H9 (cell line): ENCODE data around the gene CEP162. TPM values are rescaled to one million over a fixed set of nuclear protein-coding genes. Genes with fewer than 3 reads are reported as not detected.

Experiments
- DNase-seq: peaks from one replicate; pipeline ENCODE4 v3.0.0-alpha.2; 2017
- H2AFZ ChIP-seq: one replicate; pipeline ENCODE4 v1.6.1; 2013; ENCODE audit warnings: mild to moderate bottlenecking, low read length, control low read depth, moderate library complexity
- H2AK5ac ChIP-seq: 2 replicates; pipeline ENCODE4 v1.6.1; 2013; ENCODE audit warnings: low read length, control low read depth, mixed read lengths; ENCODE audit not compliant: insufficient read length
- H2BK120ac ChIP-seq: one replicate; pipeline ENCODE4 v1.6.1; 2013; ENCODE audit warnings: low read depth, mild to moderate bottlenecking, low read length, control low read depth, inconsistent platforms; ENCODE audit not compliant: poor library complexity, severe bottlenecking
- H2BK12ac ChIP-seq: 2 replicates; pipeline ENCODE4 v1.6.1; 2013; ENCODE audit warnings: low read length, control low read depth, mixed read lengths, low read depth; ENCODE audit not compliant: insufficient read length
- H2BK15ac ChIP-seq: 2 replicates; pipeline ENCODE4 v1.6.1; 2013; ENCODE audit warnings: low read depth, low read length, control low read depth
- H2BK20ac ChIP-seq: one replicate; pipeline ENCODE4 v1.6.1; 2013; ENCODE audit warnings: low read depth, mild to moderate bottlenecking, low read length, control low read depth, inconsistent platforms; ENCODE audit not compliant: poor library complexity, severe bottlenecking
- H2BK5ac ChIP-seq: 2 replicates; pipeline ENCODE4 v1.6.1; 2013; ENCODE audit warnings: low read length, control low read depth, mixed read lengths; ENCODE audit not compliant: insufficient read length
- H3K14ac ChIP-seq: 2 replicates; pipeline ENCODE4 v1.6.1; 2013; ENCODE audit warnings: low read length, control low read depth; ENCODE audit not compliant: insufficient read depth
- H3K18ac ChIP-seq: 2 replicates; pipeline ENCODE4 v1.6.1; 2013; ENCODE audit warnings: low read depth, mild to moderate bottlenecking, mixed read lengths, low read length, control low read depth; ENCODE audit not compliant: insufficient read length
- H3K23ac ChIP-seq: 2 replicates; pipeline ENCODE4 v1.6.1; 2013; ENCODE audit warnings: low read length, control low read depth, mixed read lengths, low read depth; ENCODE audit not compliant: insufficient read length
- H3K23me2 ChIP-seq: 2 replicates; pipeline ENCODE4 v1.6.1; 2013; ENCODE audit warnings: low read depth, mild to moderate bottlenecking, mixed read lengths, low read length, control low read depth; ENCODE audit not compliant: insufficient read length, poor library complexity, severe bottlenecking
- H3K27ac ChIP-seq: 2 replicates; pipeline ENCODE4 v1.5.1; 2013; ENCODE audit warnings: low read length, control low read depth, mixed read lengths, low read depth; ENCODE audit not compliant: insufficient read length
- H3K27me3 ChIP-seq: 2 replicates; pipeline ENCODE4 v1.6.1; 2013; ENCODE audit warnings: low read length, control low read depth, inconsistent platforms; ENCODE audit not compliant: insufficient read depth
- H3K4ac ChIP-seq: 2 replicates; pipeline ENCODE4 v1.6.1; 2013; ENCODE audit warnings: low read depth, mild to moderate bottlenecking, control low read depth, inconsistent platforms, low read length, moderate library complexity
- H3K4me1 ChIP-seq: 2 replicates; pipeline ENCODE4 v1.6.1; 2013; ENCODE audit warnings: low read length, control low read depth, inconsistent platforms; ENCODE audit not compliant: insufficient read depth
- H3K4me2 ChIP-seq: 2 replicates; pipeline ENCODE4 v1.6.1; 2013; ENCODE audit warnings: low read length, control low read depth, mixed read lengths; ENCODE audit not compliant: insufficient read length, insufficient read depth
- H3K56ac ChIP-seq: 2 replicates; pipeline ENCODE4 v1.6.1; 2013; ENCODE audit warnings: low read depth, mild to moderate bottlenecking, mixed read lengths, low read length, control low read depth; ENCODE audit not compliant: insufficient read length
- H3K79me1 ChIP-seq: 2 replicates; pipeline ENCODE4 v1.6.1; 2013; ENCODE audit warnings: low read depth, mild to moderate bottlenecking, moderate library complexity, low read length, control low read depth, inconsistent platforms; ENCODE audit not compliant: insufficient read depth, poor library complexity, severe bottlenecking
- H3K79me2 ChIP-seq: 2 replicates; pipeline ENCODE4 v1.6.1; 2013; ENCODE audit warnings: low read length, control low read depth, inconsistent platforms; ENCODE audit not compliant: insufficient read depth
- H3K9ac ChIP-seq: 2 replicates; pipeline ENCODE4 v1.6.1; 2013; ENCODE audit warnings: low read length, control low read depth, mixed read lengths; ENCODE audit not compliant: insufficient read length; ENCODE audit errors: extremely low read depth
- H3K9me3 ChIP-seq: one replicate; pipeline ENCODE4 v1.6.1; 2013; ENCODE audit warnings: low read depth, low read length, inconsistent platforms; ENCODE audit not compliant: control insufficient read depth
- H3T11ph ChIP-seq: one replicate; pipeline ENCODE4 v1.6.1; 2013; ENCODE audit warnings: mild to moderate bottlenecking, low read length, control low read depth, inconsistent platforms
- H4K20me1 ChIP-seq: one replicate; pipeline ENCODE4 v1.6.1; 2013; ENCODE audit not compliant: control insufficient read depth, insufficient read length, insufficient read depth
- H4K5ac ChIP-seq: 2 replicates; pipeline ENCODE4 v1.6.1; 2013; ENCODE audit warnings: low read depth, mild to moderate bottlenecking, mixed read lengths, low read length, control low read depth; ENCODE audit not compliant: insufficient read length
- H4K8ac ChIP-seq: replicated peaks from 2 replicates; pipeline ENCODE4 v1.6.1; 2013; ENCODE audit warnings: low read length, control low read depth, mixed read lengths, low read depth; ENCODE audit not compliant: insufficient read length
- H4K91ac ChIP-seq: 2 replicates; pipeline ENCODE4 v1.6.1; 2013; ENCODE audit warnings: low read depth, mild to moderate bottlenecking, moderate library complexity, mixed read lengths, low read length, control low read depth; ENCODE audit not compliant: insufficient read length
- H3K27ac Mint-ChIP-seq, 3 experiments: 2 replicates in 2 of 3; 3 replicates in 1 of 3; pipeline ENCODE4 v1.8.0; 2020 to 2021; ENCODE audit warnings: mixed read lengths in 3 of 3, mild to moderate bottlenecking in 1 of 3, moderate library complexity in 1 of 3
- H3K27me3 Mint-ChIP-seq: 2 replicates; pipeline ENCODE4 v1.8.0; 2021; ENCODE audit warnings: low read depth, mild to moderate bottlenecking, moderate library complexity, mixed read lengths
- H3K36me3 Mint-ChIP-seq, 3 experiments: 2 replicates in 2 of 3; 3 replicates in 1 of 3; pipeline ENCODE4 v1.8.0; 2020 to 2021; ENCODE audit warnings: low read depth in 3 of 3, mixed read lengths in 3 of 3; ENCODE audit not compliant: insufficient read depth in 1 of 3
- H3K4me1 Mint-ChIP-seq, 2 experiments: 2 replicates each; pipeline ENCODE4 v1.8.0; 2020; ENCODE audit warnings: mixed read lengths in 2 of 2
- H3K4me3 Mint-ChIP-seq, 2 experiments: 2 replicates in 1 of 2; 3 replicates in 1 of 2; pipeline ENCODE4 v1.8.0; 2020 to 2021; ENCODE audit warnings: mild to moderate bottlenecking in 2 of 2, mixed read lengths in 2 of 2, moderate library complexity in 1 of 2
- H3K9me3 Mint-ChIP-seq, 2 experiments: 2 replicates in 1 of 2; 3 replicates in 1 of 2; pipeline ENCODE4 v1.8.0; 2020; ENCODE audit warnings: mild to moderate bottlenecking in 2 of 2, mixed read lengths in 2 of 2, moderate library complexity in 1 of 2
- WGBS: extraction: QIAGEN DNeasy Blood & Tissue Kit; methylation state at CpG from one replicate; pipeline ENCODE4 v1.1.7; 2013; ENCODE audit warnings: missing lambda C conversion rate, low lambda C conversion rate, mixed read lengths; ENCODE audit not compliant: insufficient read length; ENCODE audit errors: extremely low coverage; 5-methylcytosine and 5-hydroxymethylcytosine counted together
- total RNA-seq: library from RNA; stranded (reverse); gene quantifications from 2 replicates; pipeline ENCODE4 v1.2.1, GENCODE V29; 2021
- TF ChIP-seq, protein P1 (sequence below): fragments of 200-600 bp; sonication (generic); conservative IDR thresholded peaks from 3 replicates; pipeline ENCODE4 v1.8.0; 2021; ENCODE audit warnings: antibody characterized with exemption, mild to moderate bottlenecking

CEP162 gene
- total RNA-seq, 1 experiment from 2014 or later, result 11.5 TPM

GRCh38 chr6:84156306-84156705 is 71.1 kb downstream of the CEP162 start:
- Histone ChIP-seq H3K27ac (no peak overlapping the region), H4K20me1 (no peaks in the 10 kb centered on the region), H3K27me3 (no peaks in the 10 kb centered on the region), H3K79me2 (no peaks in the 10 kb centered on the region), H3K4ac (no peak overlapping the region), H2AFZ (no peak overlapping the region), H2BK12ac (no peak overlapping the region), H3K18ac (no peak overlapping the region), H2BK120ac (no peak overlapping the region), H3K4me2 (no peak overlapping the region), H3K23ac (no peak overlapping the region), H2AK5ac (no peak overlapping the region), H4K5ac (no peak overlapping the region), H3K4me1 (no peaks in the 10 kb centered on the region), H3K79me1 (no peaks in the 10 kb centered on the region), H3K23me2 (no peaks in the 10 kb centered on the region), H3T11ph (no peak overlapping the region), H3K9ac (no peak overlapping the region), H3K56ac (no peak overlapping the region), H4K91ac (no peak overlapping the region), H3K14ac (no peak overlapping the region), H2BK20ac (no peak overlapping the region), H3K9me3 (no peaks in the 10 kb centered on the region), H2BK15ac (no peak overlapping the region), H2BK5ac (no peak overlapping the region), H4K8ac (no peak overlapping the region)
- WGBS, result no CpG with 5 or more reads among the region's 4 CpGs
- Mint-ChIP-seq H3K36me3 (peaks cover 6 to 18% (median 10%) of the 10 kb centered on the region in 3 experiments; a peak in 5 of 7 replicates), H3K4me1 (no peaks in the 10 kb centered on the region), H3K9me3 (no peaks in the 10 kb centered on the region), H3K27ac (no peak overlapping the region), H3K27me3 (no peaks in the 10 kb centered on the region), H3K4me3 (no peak overlapping the region)
- DNase-seq, result no peak
- TF ChIP-seq, protein P1, sequence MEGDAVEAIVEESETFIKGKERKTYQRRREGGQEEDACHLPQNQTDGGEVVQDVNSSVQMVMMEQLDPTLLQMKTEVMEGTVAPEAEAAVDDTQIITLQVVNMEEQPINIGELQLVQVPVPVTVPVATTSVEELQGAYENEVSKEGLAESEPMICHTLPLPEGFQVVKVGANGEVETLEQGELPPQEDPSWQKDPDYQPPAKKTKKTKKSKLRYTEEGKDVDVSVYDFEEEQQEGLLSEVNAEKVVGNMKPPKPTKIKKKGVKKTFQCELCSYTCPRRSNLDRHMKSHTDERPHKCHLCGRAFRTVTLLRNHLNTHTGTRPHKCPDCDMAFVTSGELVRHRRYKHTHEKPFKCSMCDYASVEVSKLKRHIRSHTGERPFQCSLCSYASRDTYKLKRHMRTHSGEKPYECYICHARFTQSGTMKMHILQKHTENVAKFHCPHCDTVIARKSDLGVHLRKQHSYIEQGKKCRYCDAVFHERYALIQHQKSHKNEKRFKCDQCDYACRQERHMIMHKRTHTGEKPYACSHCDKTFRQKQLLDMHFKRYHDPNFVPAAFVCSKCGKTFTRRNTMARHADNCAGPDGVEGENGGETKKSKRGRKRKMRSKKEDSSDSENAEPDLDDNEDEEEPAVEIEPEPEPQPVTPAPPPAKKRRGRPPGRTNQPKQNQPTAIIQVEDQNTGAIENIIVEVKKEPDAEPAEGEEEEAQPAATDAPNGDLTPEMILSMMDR, result no peak
